HEK293 (cell line): Measurements from ENCODE around the gene DYNC1I1.
A peak's percentile ranks its signal among the peaks of the same experiment; 100 is the strongest.

Experiments used
- CTCF ChIA-PET: fragments of 350-600 bp; formaldehyde crosslinking; extraction: SDS; loops from one replicate; lab custom pipeline; 2021; ENCODE audit warnings: antibody characterized with exemption; lab: Yijun Ruan, JAX
- POLR2A ChIA-PET: fragments of 300-600 bp; formaldehyde crosslinking; extraction: SDS; loops from one replicate; lab custom pipeline; 2020; ENCODE audit warnings: antibody characterized with exemption, inconsistent platforms; lab: Yijun Ruan, JAX
- H3K27ac ChIP-seq: fragments of 200-500 bp; sonication (Bioruptor generic); 2 replicates; pipeline ENCODE4 v1.5.1; 2014; ENCODE audit warnings: low read depth, low read length, control low read depth, inconsistent platforms; ENCODE audit errors: extremely low read depth
- H3K36me3 ChIP-seq, 2 experiments: fragments of 200-500 bp in 1 of 2; sonication (Bioruptor generic) in 1 of 2; 1 replicate in 1 of 2; 2 replicates in 1 of 2; pipeline ENCODE4 v1.5.1; 2014 to 2017; ENCODE audit warnings: inconsistent platforms in 2 of 2, low read length in 2 of 2; ENCODE audit not compliant: control insufficient read depth in 2 of 2, insufficient read depth in 1 of 2
- H3K4me1 ChIP-seq: fragments of 200-500 bp; sonication (Bioruptor generic); 2 replicates; pipeline ENCODE4 v1.5.1; 2014; ENCODE audit warnings: mild to moderate bottlenecking, low read length, inconsistent platforms; ENCODE audit not compliant: control insufficient read depth, insufficient read depth
- H3K4me3 ChIP-seq: 2 replicates; pipeline ENCODE4 v1.5.1; 2011; ENCODE audit warnings: low read depth, mild to moderate bottlenecking, control low read depth, low read length, moderate library complexity
- H3K9me3 ChIP-seq: fragments of 200-500 bp; sonication (Bioruptor generic); 2 replicates; pipeline ENCODE4 v1.5.1; 2014; ENCODE audit warnings: low read depth, low read length, inconsistent platforms; ENCODE audit not compliant: control insufficient read depth, insufficient read depth
- GLI2 ChIP-seq: fragments of 450-650 bp; formaldehyde crosslinking; IDR thresholded peaks from 2 replicates; pipeline ENCODE4; 2017; ENCODE audit warnings: missing biosample characterization, missing genetic modification characterization, low read depth, borderline replicate concordance
- KLF10 ChIP-seq: fragments of 450-650 bp; IDR thresholded peaks from 2 replicates; pipeline ENCODE4 v1.5.1; 2018; ENCODE audit warnings: missing biosample characterization, mild to moderate bottlenecking, missing genetic modification characterization
- KLF16 ChIP-seq: fragments of 450-650 bp; formaldehyde crosslinking; IDR thresholded peaks from 2 replicates; pipeline ENCODE4 v1.5.1; 2017; ENCODE audit warnings: missing biosample characterization, missing genetic modification characterization
- PRDM1 ChIP-seq: fragments of 450-650 bp; formaldehyde crosslinking; IDR thresholded peaks from 2 replicates; pipeline ENCODE4; 2016; ENCODE audit warnings: missing biosample characterization, missing genetic modification characterization
- SCRT1 ChIP-seq: fragments of 450-650 bp; formaldehyde crosslinking; IDR thresholded peaks from 2 replicates; pipeline ENCODE4 v1.5.1; 2016; ENCODE audit warnings: missing biosample characterization, missing genetic modification characterization, borderline replicate concordance
- SETDB1 ChIP-seq: IDR thresholded peaks from one replicate; pipeline ENCODE4 v1.6.1; 2017; ENCODE audit warnings: mild to moderate bottlenecking, low read length, moderate library complexity, mixed read lengths; ENCODE audit not compliant: insufficient read length
- ZBTB1 ChIP-seq: fragments of 450-650 bp; formaldehyde crosslinking; IDR thresholded peaks from 2 replicates; pipeline ENCODE4 v1.5.1; 2016; ENCODE audit warnings: missing biosample characterization, missing genetic modification characterization
- ZBTB49 ChIP-seq: fragments of 450-650 bp; formaldehyde crosslinking; IDR thresholded peaks from 2 replicates; pipeline ENCODE4 v1.5.1; 2016; ENCODE audit warnings: missing biosample characterization, missing genetic modification characterization, low read depth
- ZFHX2 ChIP-seq: fragments of 450-650 bp; formaldehyde crosslinking; conservative IDR thresholded peaks from 2 replicates; pipeline ENCODE4 v1.5.1; 2016; ENCODE audit warnings: missing biosample characterization, missing genetic modification characterization
- ZFP41 ChIP-seq: fragments of 450-650 bp; formaldehyde crosslinking; IDR thresholded peaks from 2 replicates; pipeline ENCODE4 v1.5.1; 2016; ENCODE audit warnings: missing biosample characterization, missing genetic modification characterization, borderline replicate concordance
- ZNF10 ChIP-seq: fragments of 450-650 bp; formaldehyde crosslinking; IDR thresholded peaks from 2 replicates; pipeline ENCODE4 v1.5.1; 2017; ENCODE audit warnings: missing biosample characterization, missing genetic modification characterization
- ZNF138 ChIP-seq: fragments of 450-650 bp; formaldehyde crosslinking; IDR thresholded peaks from 2 replicates; pipeline ENCODE4 v1.5.1; 2016; ENCODE audit warnings: missing biosample characterization, missing genetic modification characterization, borderline replicate concordance
- ZNF169 ChIP-seq: fragments of 450-650 bp; formaldehyde crosslinking; IDR thresholded peaks from 2 replicates; pipeline ENCODE4 v1.5.1; 2016; ENCODE audit warnings: missing biosample characterization, missing genetic modification characterization
- ZNF19 ChIP-seq: fragments of 450-650 bp; formaldehyde crosslinking; IDR thresholded peaks from 2 replicates; pipeline ENCODE4; 2016; ENCODE audit warnings: missing biosample characterization, missing genetic modification characterization, low read depth
- ZNF24 ChIP-seq: fragments of 450-650 bp; formaldehyde crosslinking; IDR thresholded peaks from 2 replicates; pipeline ENCODE4 v1.5.1; 2016; ENCODE audit warnings: missing biosample characterization, missing genetic modification characterization
- ZNF302 ChIP-seq: fragments of 450-650 bp; formaldehyde crosslinking; IDR thresholded peaks from 2 replicates; pipeline ENCODE4 v1.5.1; 2016; ENCODE audit warnings: missing biosample characterization, missing genetic modification characterization, low read depth
- ZNF341 ChIP-seq: fragments of 450-650 bp; formaldehyde crosslinking; IDR thresholded peaks from 2 replicates; pipeline ENCODE4; 2016; ENCODE audit warnings: low read depth, missing biosample characterization, missing genetic modification characterization
- ZNF621 ChIP-seq: fragments of 450-650 bp; formaldehyde crosslinking; IDR thresholded peaks from 2 replicates; pipeline ENCODE4 v1.5.1; 2017; ENCODE audit warnings: missing biosample characterization, missing genetic modification characterization
- ZNF664 ChIP-seq: fragments of 450-650 bp; formaldehyde crosslinking; IDR thresholded peaks from 2 replicates; pipeline ENCODE4 v1.5.1; 2016; ENCODE audit warnings: missing biosample characterization, missing genetic modification characterization
- ZNF843 ChIP-seq: fragments of 450-650 bp; formaldehyde crosslinking; IDR thresholded peaks from 2 replicates; pipeline ENCODE4 v1.5.1; 2016; ENCODE audit warnings: missing biosample characterization, missing genetic modification characterization
- ZSCAN16 ChIP-seq: fragments of 450-650 bp; formaldehyde crosslinking; IDR thresholded peaks from 2 replicates; pipeline ENCODE4 v1.5.1; 2016; ENCODE audit warnings: missing biosample characterization, missing genetic modification characterization

The DYNC1I1 gene

DNA sequence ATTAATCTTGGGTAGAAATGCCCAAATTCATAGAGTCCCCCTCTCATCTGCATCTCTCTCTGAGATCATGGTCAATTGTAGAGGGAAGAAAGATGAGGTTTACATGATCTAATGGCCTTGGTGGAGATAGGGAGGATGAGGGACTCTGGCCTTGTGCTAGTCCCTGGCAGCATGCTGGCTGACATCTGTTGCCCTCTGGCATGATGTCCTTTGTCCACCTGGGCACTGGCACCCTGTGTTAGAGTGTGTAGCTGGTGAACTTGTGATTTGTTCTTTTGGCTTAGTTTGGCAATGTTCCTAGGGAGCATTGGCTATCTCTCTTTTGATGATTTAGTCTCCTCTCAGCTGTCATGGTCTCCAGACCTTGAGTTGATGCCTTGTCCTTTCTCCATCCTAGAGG, 103.2 kb downstream of the DYNC1I1 start:
- Histone ChIP-seq H3K4me3 (no peak overlapping the region), H3K27ac (no peak overlapping the region), H3K36me3 (no peaks in the 10 kb centered on the region), H3K4me1 (peaks cover 5% of the 10 kb centered on the region; the same call in 1 of the 2 replicates), H3K9me3 (no peaks in the 10 kb centered on the region)
- no peak for TF ChIP-seq ZBTB1 (tag by site-specific recombination)
- TF ChIP-seq GLI2 (tag by site-specific recombination) = no peak
- TF ChIP-seq ZSCAN16 (tag by site-specific recombination) = no peak
- no peak for TF ChIP-seq ZFHX2 (tag by site-specific recombination)
- TF ChIP-seq ZNF302 (tag by site-specific recombination) = no peak
- no peak for TF ChIP-seq ZBTB49
- no peak for TF ChIP-seq ZNF19
- no peak for TF ChIP-seq ZNF621 (tag by site-specific recombination)
- TF ChIP-seq PRDM1 (tag by site-specific recombination) = no peak
- TF ChIP-seq ZNF341 (tag by site-specific recombination) = no peak
- no peak for TF ChIP-seq ZNF843 (tag by site-specific recombination)
- TF ChIP-seq SCRT1 (tag by site-specific recombination) = no peak
- no peak for TF ChIP-seq ZNF24 (tag by site-specific recombination)
- TF ChIP-seq KLF16 = no peak
- CTCF ChIA-PET = no interaction called here
- POLR2A ChIA-PET = no interaction called here

- Histone ChIP-seq H3K4me1 (no peaks in the 10 kb centered on the region), H3K36me3 (no peaks in the 10 kb centered on the region), H3K27ac (no peak overlapping the region), H3K9me3 (no peaks in the 10 kb centered on the region), H3K4me3 (no peak overlapping the region)
- TF ChIP-seq PRDM1 (tag by site-specific recombination) (0 out of 2 replicates have a peak, but pooled peaks have one; percentile 5), SETDB1 (peak; percentile 23), ZFP41 (tag by site-specific recombination) (no peak)
- ChIA-PET CTCF (interaction anchor here (0.6 kb wide), 1 partner anchor 1220 kb away, joined by 3 read pairs; no protein-coding TSS in a partner anchor), POLR2A (no interaction called here)
Measured at GRCh38 chr7:95878677-95879076, 106.3 kb downstream of the DYNC1I1 start.

DNA sequence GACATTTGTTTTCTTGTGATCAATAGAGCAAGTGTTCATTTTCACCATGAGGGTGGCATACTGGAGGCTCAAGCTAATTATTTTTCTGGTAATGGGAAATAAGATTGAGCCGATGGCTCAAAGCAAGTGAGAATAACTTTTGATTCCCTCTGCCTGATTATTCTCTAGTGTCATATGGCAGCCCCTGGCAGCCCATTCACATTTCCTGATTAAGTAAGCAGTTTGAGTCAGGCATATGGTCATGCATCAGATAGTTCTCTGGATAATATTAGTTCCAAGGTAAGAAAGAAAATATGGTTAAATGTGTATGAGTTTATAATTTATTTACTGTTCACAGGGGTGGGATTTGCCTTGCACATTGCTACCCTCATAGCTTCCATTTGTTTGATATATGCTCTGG, 109.2 kb downstream of the DYNC1I1 start:
- no peaks in the 10 kb centered on the region for H3K9me3 ChIP-seq
- no peak overlapping the region for H3K27ac ChIP-seq
- CTCF ChIA-PET = interaction anchor here (0.7 to 1.6 kb wide), 5 partner anchors 10 to 353 kb away, joined by 3 to 6 read pairs (median 3); no protein-coding TSS in a partner anchor
- POLR2A ChIA-PET = no interaction called here
- peaks cover 4% of the 10 kb centered on the region; the same call in 1 of the 2 replicates for H3K4me1 ChIP-seq
- H3K36me3 ChIP-seq = no peaks in the 10 kb centered on the region
- no peak overlapping the region for H3K4me3 ChIP-seq
- no peak for TF ChIP-seq ZNF169
- TF ChIP-seq ZNF138 (tag by site-specific recombination) = no peak
- TF ChIP-seq KLF10 (tag by site-specific recombination) = no peak
- TF ChIP-seq ZNF10 (tag by site-specific recombination) = no peak
- TF ChIP-seq ZNF664 (tag by site-specific recombination) = no peak
- no peak for TF ChIP-seq SETDB1
- TF ChIP-seq, all 188 proteins: peak for 0
